Mesenchymal stem cell (in vitro differentiated cells and primary cell): Measurements from ENCODE around the gene SCGB1C2.

ENCODE experiments used
- DNase-seq: peaks from one replicate; pipeline ENCODE4 v3.0.0-alpha.2; 2013
- H2AFZ ChIP-seq: one replicate; pipeline ENCODE4 v1.6.1; 2013; ENCODE audit warnings: low read depth, mild to moderate bottlenecking, control low read depth, inconsistent platforms, low read length, moderate library complexity
- H2AK5ac ChIP-seq: 2 replicates; pipeline ENCODE4 v1.6.1; 2013; ENCODE audit warnings: low read length, moderate library complexity, mild to moderate bottlenecking, inconsistent platforms; ENCODE audit not compliant: severe bottlenecking
- H2BK120ac ChIP-seq: one replicate; pipeline ENCODE4 v1.6.1; 2013; ENCODE audit warnings: low read depth, mild to moderate bottlenecking, inconsistent platforms, low read length, moderate library complexity
- H2BK12ac ChIP-seq, 2 experiments: one replicate each; pipeline ENCODE4 v1.6.1; 2013; ENCODE audit warnings: inconsistent platforms in 2 of 2, low read length in 2 of 2, mild to moderate bottlenecking in 2 of 2, moderate library complexity in 2 of 2, control low read depth in 1 of 2
- H2BK15ac ChIP-seq: one replicate; pipeline ENCODE4 v1.6.1; 2013; ENCODE audit warnings: mild to moderate bottlenecking, low read depth, inconsistent platforms; ENCODE audit not compliant: poor library complexity, severe bottlenecking
- H2BK5ac ChIP-seq: 2 replicates; pipeline ENCODE4 v1.6.1; 2013; ENCODE audit warnings: low read depth, mild to moderate bottlenecking, low read length, control low read depth, inconsistent platforms; ENCODE audit not compliant: poor library complexity, severe bottlenecking
- H3K14ac ChIP-seq, 2 experiments: one replicate each; pipeline ENCODE4 v1.6.1; 2013; ENCODE audit warnings: inconsistent platforms in 2 of 2, low read length in 2 of 2, control low read depth in 1 of 2, mild to moderate bottlenecking in 1 of 2, moderate library complexity in 1 of 2
- H3K18ac ChIP-seq, 2 experiments: one replicate each; pipeline ENCODE4 v1.6.1; 2013; ENCODE audit warnings: inconsistent platforms in 2 of 2, low read length in 2 of 2, control low read depth in 1 of 2, low read depth in 1 of 2, mild to moderate bottlenecking in 1 of 2
- H3K23ac ChIP-seq, 2 experiments: one replicate each; pipeline ENCODE4 v1.6.1; 2013; ENCODE audit warnings: inconsistent platforms in 2 of 2, low read length in 2 of 2, mild to moderate bottlenecking in 2 of 2, moderate library complexity in 2 of 2, control low read depth in 1 of 2
- H3K27ac ChIP-seq: 2 replicates; pipeline ENCODE4 v1.5.1; 2013; ENCODE audit warnings: mild to moderate bottlenecking, moderate library complexity, low read length, control low read depth, inconsistent platforms; ENCODE audit not compliant: poor library complexity, severe bottlenecking
- H3K27me3 ChIP-seq, 2 experiments: 2 replicates each; pipeline versions ENCODE4 v1.6.1 to v1.7.0; 2013; ENCODE audit warnings: low read length in 2 of 2, mild to moderate bottlenecking in 2 of 2, moderate library complexity in 2 of 2, control low read depth in 1 of 2, inconsistent platforms in 1 of 2; ENCODE audit not compliant: control insufficient read depth in 1 of 2, insufficient read depth in 1 of 2
- H3K36me3 ChIP-seq, 2 experiments: 2 replicates each; pipeline versions ENCODE4 v1.6.1 to v1.7.0; 2013; ENCODE audit warnings: low read length in 2 of 2, control low read depth in 1 of 2, inconsistent platforms in 1 of 2, low read depth in 1 of 2, mild to moderate bottlenecking in 1 of 2; ENCODE audit not compliant: insufficient read depth in 2 of 2, control insufficient read depth in 1 of 2
- H3K4ac ChIP-seq, 2 experiments: one replicate each; pipeline ENCODE4 v1.6.1; 2013; ENCODE audit warnings: inconsistent platforms in 2 of 2, low read length in 2 of 2, mild to moderate bottlenecking in 2 of 2, moderate library complexity in 2 of 2, control low read depth in 1 of 2, low read depth in 1 of 2
- H3K4me1 ChIP-seq: 2 replicates; pipeline ENCODE4 v1.6.1; 2013; ENCODE audit warnings: low read depth, low read length, control low read depth; ENCODE audit not compliant: control insufficient read depth, insufficient read depth
- H3K4me2 ChIP-seq: 2 replicates; pipeline ENCODE4 v1.6.1; 2013; ENCODE audit warnings: low read length, mild to moderate bottlenecking, inconsistent platforms; ENCODE audit not compliant: poor library complexity, severe bottlenecking
- H3K4me3 ChIP-seq, 2 experiments: 2 replicates each; pipeline versions ENCODE4 v1.5.1 to v1.7.0; 2013; ENCODE audit warnings: low read length in 2 of 2, mild to moderate bottlenecking in 2 of 2, control low read depth in 1 of 2, low read depth in 1 of 2; ENCODE audit not compliant: insufficient read depth in 1 of 2
- H3K79me1 ChIP-seq: replicated peaks from 2 replicates; pipeline ENCODE4 v1.6.1; 2013; ENCODE audit warnings: mild to moderate bottlenecking, control low read depth, low read length, inconsistent platforms; ENCODE audit not compliant: poor library complexity, severe bottlenecking
- H3K9ac ChIP-seq: 2 replicates; pipeline ENCODE4 v1.7.0; 2013; ENCODE audit warnings: mild to moderate bottlenecking, low read length, moderate library complexity
- H3K9me3 ChIP-seq: 2 replicates; pipeline ENCODE4 v1.7.0; 2013; ENCODE audit warnings: mild to moderate bottlenecking, low read length; ENCODE audit not compliant: control insufficient read depth
- H4K8ac ChIP-seq: one replicate; pipeline ENCODE4 v1.6.1; 2013; ENCODE audit warnings: inconsistent platforms, mild to moderate bottlenecking, low read length, moderate library complexity
- H4K91ac ChIP-seq: one replicate; pipeline ENCODE4 v1.6.1; 2013; ENCODE audit warnings: mild to moderate bottlenecking, low read length, inconsistent platforms
- WGBS: methylation state at CpG from one replicate; pipeline ENCODE4 v1.1.7; 2013; ENCODE audit warnings: mixed read lengths; 5-methylcytosine and 5-hydroxymethylcytosine counted together

Gene SCGB1C2

DNA sequence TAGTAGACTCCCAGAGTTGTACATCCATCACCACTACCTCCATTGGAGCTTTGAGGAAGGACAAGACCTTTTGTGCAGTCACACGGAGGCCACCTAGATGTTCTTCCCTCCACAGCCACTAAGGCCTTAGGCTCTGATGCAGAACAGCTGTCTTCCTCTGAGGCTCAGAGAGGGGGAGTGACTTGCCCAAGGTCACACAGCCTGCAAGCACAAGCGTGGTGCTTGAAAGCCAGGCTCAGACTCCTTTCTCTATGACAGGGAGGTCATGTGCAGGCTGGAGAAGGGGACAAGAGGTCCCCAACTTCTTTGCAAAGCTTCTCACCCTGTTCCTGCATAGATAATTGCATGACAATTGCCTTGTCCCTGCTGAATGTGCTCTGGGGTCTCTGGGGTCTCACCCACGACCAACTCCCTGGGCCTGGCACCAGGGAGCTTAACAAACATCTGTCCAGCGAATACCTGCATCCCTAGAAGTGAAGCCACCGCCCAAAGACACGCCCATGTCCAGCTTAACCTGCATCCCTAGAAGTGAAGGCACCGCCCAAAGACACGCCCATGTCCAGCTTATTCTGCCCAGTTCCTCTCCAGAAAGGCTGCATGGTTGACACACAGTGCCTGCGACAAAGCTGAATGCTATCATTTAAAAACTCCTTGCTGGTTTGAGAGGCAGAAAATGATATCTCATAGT is 12.7 kb downstream of the SCGB1C2 start:
- Histone ChIP-seq H2BK5ac (no peak overlapping the region), H3K9ac (no peak overlapping the region), H3K4me3 (no peak overlapping the region), H3K18ac (no peak overlapping the region), H3K36me3 (no peaks in the 10 kb centered on the region), H3K9me3 (no peaks in the 10 kb centered on the region), H2AFZ (no peak overlapping the region), H3K27ac (no peak overlapping the region), H3K27me3 (peaks cover 0 to 42% of the 10 kb centered on the region in 2 experiments), H3K4me2 (no peak overlapping the region), H3K4me1 (peaks cover 8% of the 10 kb centered on the region), H3K14ac (no peak overlapping the region), H2BK12ac (no peak overlapping the region), H3K4ac (no peak overlapping the region), H3K79me1 (no peaks in the 10 kb centered on the region), H3K23ac (no peak overlapping the region), H2AK5ac (no peak overlapping the region), H4K91ac (no peak overlapping the region), H2BK120ac (no peak overlapping the region), H2BK15ac (no peak overlapping the region), H4K8ac (no peak overlapping the region)
- DNase-seq, result no peak
- 85% methylated on average over 9 of the region's 9 CpGs for WGBS

DNA sequence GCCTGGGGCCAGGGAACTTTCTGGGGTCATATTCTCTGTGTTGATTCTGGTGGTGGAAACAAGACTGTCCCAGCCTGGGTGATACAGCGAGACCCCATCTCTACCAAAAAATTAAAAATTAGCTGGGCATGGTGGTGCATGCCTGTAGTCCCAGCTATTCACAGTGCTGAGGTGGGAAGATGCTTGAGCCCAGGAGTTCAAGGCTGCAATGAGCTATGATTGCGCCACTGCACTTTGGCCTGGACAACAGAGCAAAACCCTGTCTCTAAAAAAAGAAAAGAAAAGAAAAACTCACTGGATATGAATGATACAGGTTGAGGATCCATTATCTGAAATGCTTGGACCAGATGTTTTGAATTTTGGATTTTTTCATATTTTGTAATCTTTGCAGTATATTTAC is 13.6 kb downstream of the SCGB1C2 start:
- Histone ChIP-seq H2AK5ac (no peak overlapping the region), H2AFZ (no peak overlapping the region), H3K4me3 (no peak overlapping the region), H3K4ac (no peak overlapping the region), H3K23ac (no peak overlapping the region), H3K36me3 (no peaks in the 10 kb centered on the region), H3K9me3 (no peaks in the 10 kb centered on the region), H2BK120ac (no peak overlapping the region), H2BK15ac (no peak overlapping the region), H3K9ac (no peak overlapping the region), H3K18ac (no peak overlapping the region), H3K4me2 (no peak overlapping the region), H4K91ac (no peak overlapping the region), H4K8ac (no peak overlapping the region), H2BK5ac (no peak overlapping the region), H3K14ac (no peak overlapping the region), H3K27me3 (peaks cover 0 to 33% of the 10 kb centered on the region in 2 experiments), H3K79me1 (no peaks in the 10 kb centered on the region), H2BK12ac (no peak overlapping the region), H3K4me1 (peaks cover 5% of the 10 kb centered on the region), H3K27ac (no peak overlapping the region)
- 83% methylated on average over 1 of the region's 2 CpGs for WGBS
- DNase-seq, result no peak

DNA sequence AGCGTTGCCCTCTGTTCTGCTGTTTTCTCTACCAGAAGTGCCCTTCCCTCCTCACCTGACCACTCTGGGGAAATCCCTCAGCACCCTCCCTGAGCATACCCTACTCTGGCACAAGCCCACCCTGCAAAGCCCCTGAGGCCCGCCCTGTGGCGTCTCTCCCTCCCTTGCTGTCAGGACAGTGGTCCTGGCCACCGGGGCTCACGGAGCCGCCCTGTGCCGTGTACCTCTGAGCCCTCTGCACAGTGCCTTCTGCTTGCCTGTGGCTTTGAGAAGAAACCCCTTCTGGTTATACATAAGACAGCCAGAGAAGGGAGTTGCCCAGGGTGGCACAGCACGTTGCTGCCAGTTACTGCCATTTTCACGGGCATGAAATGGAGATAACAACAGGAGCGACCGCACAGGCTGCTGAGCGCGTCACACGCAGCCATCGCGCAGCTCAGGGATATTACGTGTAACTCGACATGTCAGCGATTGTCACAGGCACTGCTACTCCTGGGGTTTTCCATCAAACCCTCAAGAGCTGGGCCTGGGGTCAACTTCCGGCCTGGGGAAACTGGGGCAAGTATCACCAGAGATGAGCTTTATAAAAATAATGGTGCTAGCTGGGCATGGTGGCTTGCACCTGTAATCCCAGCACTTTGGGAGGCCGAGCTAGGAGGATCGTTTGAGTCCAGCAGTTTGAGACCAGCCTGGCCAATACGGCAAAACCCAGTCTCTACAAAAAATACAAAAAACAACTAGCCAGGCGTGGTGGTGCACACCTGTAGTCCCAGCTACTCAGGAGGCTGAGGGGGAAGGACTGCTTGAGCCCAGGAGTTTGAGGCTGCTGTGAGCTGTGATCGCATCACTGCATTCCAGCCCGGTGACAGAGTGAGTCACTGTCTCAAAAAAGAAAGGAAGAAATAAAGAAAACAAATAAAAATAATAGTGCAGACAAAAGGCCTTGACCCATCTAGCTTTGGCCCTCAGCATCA is 14.8 kb downstream of the SCGB1C2 start:
- Histone ChIP-seq H4K8ac (no peak overlapping the region), H3K18ac (no peak overlapping the region), H3K27ac (no peak overlapping the region), H2AK5ac (no peak overlapping the region), H3K4me3 (no peak overlapping the region), H3K9ac (no peak overlapping the region), H2AFZ (no peak overlapping the region), H2BK12ac (no peak overlapping the region), H3K36me3 (no peaks in the 10 kb centered on the region), H3K4me2 (no peak overlapping the region), H3K14ac (no peak overlapping the region), H4K91ac (no peak overlapping the region), H2BK120ac (no peak overlapping the region), H3K9me3 (no peaks in the 10 kb centered on the region), H3K4ac (no peak overlapping the region), H2BK15ac (no peak overlapping the region), H3K4me1 (peaks cover 5% of the 10 kb centered on the region), H3K27me3 (peaks cover 0 to 36% of the 10 kb centered on the region in 2 experiments), H3K23ac (no peak overlapping the region), H3K79me1 (no peaks in the 10 kb centered on the region), H2BK5ac (no peak overlapping the region)
- WGBS, result 83% methylated on average over 21 of the region's 26 CpGs
- DNase-seq, result peak; percentile 15

DNA sequence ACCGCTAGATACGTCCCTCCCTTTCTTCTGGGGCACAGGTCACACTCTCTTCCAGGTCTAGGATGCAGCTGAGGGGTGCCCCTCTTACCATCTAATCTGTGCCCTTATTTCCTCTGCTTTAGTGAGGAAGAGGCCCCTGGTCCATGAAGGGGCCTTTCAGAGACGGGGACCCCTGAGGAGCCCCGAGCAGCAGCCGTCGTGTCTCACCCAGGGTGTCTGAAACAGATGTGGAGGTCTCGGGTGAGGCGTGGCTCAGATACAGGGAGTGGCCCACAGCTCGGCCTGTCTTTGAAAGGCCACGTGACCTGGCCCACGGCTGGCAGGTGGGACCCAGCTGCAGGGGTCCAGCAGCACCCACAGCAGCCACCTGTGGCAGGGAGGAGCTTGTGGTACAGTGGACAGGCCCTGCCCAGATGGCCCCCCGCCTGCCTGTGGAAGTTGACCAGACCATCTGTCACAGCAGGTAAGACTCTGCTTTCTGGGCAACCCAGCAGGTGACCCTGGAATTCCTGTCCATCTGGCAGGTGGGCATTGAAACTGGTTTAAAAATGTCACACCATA is 15.6 kb downstream of the SCGB1C2 start:
- Histone ChIP-seq H3K9me3 (no peaks in the 10 kb centered on the region), H2BK5ac (no peak overlapping the region), H3K36me3 (no peaks in the 10 kb centered on the region), H2BK12ac (no peak overlapping the region), H3K23ac (no peak overlapping the region), H3K79me1 (no peaks in the 10 kb centered on the region), H3K27ac (no peak overlapping the region), H3K27me3 (peaks cover 0 to 40% of the 10 kb centered on the region in 2 experiments), H3K4me2 (no peak overlapping the region), H2BK15ac (no peak overlapping the region), H3K14ac (no peak overlapping the region), H3K4ac (no peak overlapping the region), H4K91ac (no peak overlapping the region), H3K18ac (no peak overlapping the region), H2AK5ac (no peak overlapping the region), H3K4me1 (peaks cover 5% of the 10 kb centered on the region), H4K8ac (no peak overlapping the region), H3K4me3 (no peak overlapping the region), H2BK120ac (no peak overlapping the region), H2AFZ (no peak overlapping the region), H3K9ac (no peak overlapping the region)
- WGBS, result 81% methylated on average over 12 of the region's 12 CpGs
- no peak for DNase-seq
